ENCODE data around the gene PAPLN.
"Not testable (repeated sequence)": the region's sequence is repeated elsewhere in the genome, so short reads cannot be mapped to it uniquely, and the experiment has no call there.

PAPLN gene

GRCh38 chr14:73237219-73237785 is at the start of gene PAPLN:
Gene PAPLN, plus strand, starts transcription at chr14:73237506. Its CDS starts 2,273 bp downstream, at chr14:73239779.
- Histone ChIP-seq H3K27me3 (peaks cover 99% of the 10 kb centered on the region), H3K4me3 (peak within 1 kb of the TSS; percentile 58), H3K27ac (no peak within 1 kb of the TSS), H3K9me3 (no peaks in the 10 kb centered on the region), H3K4me1 (peaks cover 61% of the 10 kb centered on the region), H4K20me1 (peaks cover 64% of the 10 kb centered on the region), H3K36me3 (no peaks in the 10 kb centered on the region), H3K4me2 (peak within 1 kb of the TSS; percentile 76), H3K9ac (no peak within 1 kb of the TSS; the same call in 1 of the 2 replicates)
- no peak for TF ChIP-seq Cebpa-rat (IDR thresholded peaks at IDR 0.05)

- no peaks in the 10 kb centered on the region for H3K27me3 ChIP-seq
- H4K20me1 ChIP-seq = no peaks in the 10 kb centered on the region
- H3K4me3 ChIP-seq = no peak overlapping the region
- peaks cover 73% of the 10 kb centered on the region for H3K36me3 ChIP-seq
- no peaks in the 10 kb centered on the region for H3K4me1 ChIP-seq
- no peak overlapping the region for H3K9ac ChIP-seq
- H3K4me2 ChIP-seq = no peak overlapping the region
- no peaks in the 10 kb centered on the region for H3K9me3 ChIP-seq
- H3K27ac ChIP-seq = no peak overlapping the region
- TF ChIP-seq Cebpa-rat (IDR thresholded peaks at IDR 0.05) = no peak
These were observed 48.8 kb upstream of the PAPLN start for GRCh38 chr14:73188501-73188911.

GRCh38 chr14:73189651-73190050 is 47.7 kb upstream of the PAPLN start:
- Histone ChIP-seq H3K4me3 (no peak overlapping the region), H3K4me1 (no peaks in the 10 kb centered on the region), H4K20me1 (no peaks in the 10 kb centered on the region), H3K4me2 (no peak overlapping the region), H3K9ac (no peak overlapping the region), H3K36me3 (peaks cover 84% of the 10 kb centered on the region), H3K27me3 (no peaks in the 10 kb centered on the region), H3K9me3 (no peaks in the 10 kb centered on the region), H3K27ac (no peak overlapping the region)
- TF ChIP-seq Cebpa-rat (IDR thresholded peaks at IDR 0.05) = no peak

DNA sequence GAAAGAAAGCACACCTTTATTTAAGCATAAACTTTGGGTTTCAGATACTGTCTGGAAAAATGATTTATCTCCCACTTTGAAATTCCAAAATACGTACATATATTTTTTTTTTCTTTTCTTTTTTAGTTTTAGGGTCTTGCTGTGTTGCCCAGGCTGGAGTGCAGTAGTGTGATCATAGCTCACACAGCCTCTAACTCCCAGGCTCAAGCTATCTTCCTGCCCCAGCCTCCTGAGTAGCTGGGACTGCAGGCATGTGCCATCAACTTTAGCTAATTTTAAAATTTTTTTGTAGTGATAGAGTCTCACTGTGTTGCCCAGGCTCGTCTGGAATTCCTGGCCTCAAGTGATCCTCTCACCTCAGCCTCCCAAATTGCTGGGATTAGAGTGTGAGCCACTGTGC is 45.9 kb upstream of the PAPLN start:
- Histone ChIP-seq H4K20me1 (no peaks in the 10 kb centered on the region), H3K9me3 (no peaks in the 10 kb centered on the region), H3K9ac (no peak overlapping the region), H3K4me3 (no peak overlapping the region), H3K4me1 (no peaks in the 10 kb centered on the region), H3K36me3 (peaks cover 87% of the 10 kb centered on the region), H3K27me3 (no peaks in the 10 kb centered on the region), H3K27ac (no peak overlapping the region), H3K4me2 (no peak overlapping the region)
- no peak for TF ChIP-seq Cebpa-rat (IDR thresholded peaks at IDR 0.05)

- not testable (repeated sequence) for H3K9ac ChIP-seq, H4K20me1 ChIP-seq, H3K4me1 ChIP-seq, H3K27ac ChIP-seq, H3K27me3 ChIP-seq, H3K4me3 ChIP-seq, H3K9me3 ChIP-seq, H3K4me2 ChIP-seq
- peaks cover 87% of the 10 kb centered on the region for H3K36me3 ChIP-seq
These were observed 43.0 kb upstream of the PAPLN start for GRCh38 chr14:73194306-73194705.

DNA sequence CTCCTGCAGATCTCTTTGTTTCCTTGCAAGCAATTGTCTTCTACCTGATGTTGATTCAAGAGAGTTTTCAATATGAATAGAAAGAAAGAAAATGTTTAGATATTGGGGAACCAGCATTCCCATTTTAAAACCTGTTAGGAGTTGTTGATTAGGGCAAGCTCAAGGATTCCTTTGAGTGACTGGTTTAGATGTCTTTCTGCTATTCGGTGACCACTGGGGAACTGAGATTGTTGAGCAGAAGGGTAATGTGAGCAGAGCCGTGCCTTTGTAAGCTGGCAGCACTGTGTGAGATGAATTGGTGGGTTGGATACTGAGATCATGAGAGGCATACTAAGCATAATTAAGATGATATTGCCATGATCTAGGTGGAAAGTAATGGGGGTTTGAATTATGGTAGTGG is 39.1 kb upstream of the PAPLN start:
- no peaks in the 10 kb centered on the region for H3K27me3 ChIP-seq
- TF ChIP-seq Cebpa-rat (IDR thresholded peaks at IDR 0.05) = no peak
- H4K20me1 ChIP-seq = no peaks in the 10 kb centered on the region
- no peak overlapping the region for H3K4me2 ChIP-seq
- peaks cover 87% of the 10 kb centered on the region for H3K36me3 ChIP-seq
- H3K4me1 ChIP-seq = no peaks in the 10 kb centered on the region
- H3K27ac ChIP-seq = no peak overlapping the region
- no peak overlapping the region for H3K4me3 ChIP-seq
- no peak overlapping the region for H3K9ac ChIP-seq
- H3K9me3 ChIP-seq = no peaks in the 10 kb centered on the region

GRCh38 chr14:73203527-73203926 is 33.8 kb upstream of the PAPLN start:
- peaks cover 19% of the 10 kb centered on the region for H3K9me3 ChIP-seq
- no peaks in the 10 kb centered on the region for H3K4me1 ChIP-seq
- H3K27me3 ChIP-seq = no peaks in the 10 kb centered on the region
- no peak overlapping the region for H3K9ac ChIP-seq
- no peak overlapping the region for H3K27ac ChIP-seq
- H4K20me1 ChIP-seq = no peaks in the 10 kb centered on the region
- no peak for TF ChIP-seq Cebpa-rat (IDR thresholded peaks at IDR 0.05)
- peaks cover 91% of the 10 kb centered on the region for H3K36me3 ChIP-seq
- no peak overlapping the region for H3K4me3 ChIP-seq
- H3K4me2 ChIP-seq = no peak overlapping the region

GRCh38 chr14:73207615-73208014 is 29.7 kb upstream of the PAPLN start:
- Histone ChIP-seq H4K20me1 (no peaks in the 10 kb centered on the region), H3K27me3 (no peaks in the 10 kb centered on the region), H3K9ac (no peak overlapping the region), H3K4me3 (0 out of 2 replicates have a peak overlapping the region, but pooled peaks have one; percentile 3), H3K4me1 (no peaks in the 10 kb centered on the region), H3K27ac (no peak overlapping the region), H3K36me3 (peaks cover 87% of the 10 kb centered on the region), H3K9me3 (peaks cover 26% of the 10 kb centered on the region), H3K4me2 (no peak overlapping the region)
- TF ChIP-seq Cebpa-rat (IDR thresholded peaks at IDR 0.05) = no peak

DNA sequence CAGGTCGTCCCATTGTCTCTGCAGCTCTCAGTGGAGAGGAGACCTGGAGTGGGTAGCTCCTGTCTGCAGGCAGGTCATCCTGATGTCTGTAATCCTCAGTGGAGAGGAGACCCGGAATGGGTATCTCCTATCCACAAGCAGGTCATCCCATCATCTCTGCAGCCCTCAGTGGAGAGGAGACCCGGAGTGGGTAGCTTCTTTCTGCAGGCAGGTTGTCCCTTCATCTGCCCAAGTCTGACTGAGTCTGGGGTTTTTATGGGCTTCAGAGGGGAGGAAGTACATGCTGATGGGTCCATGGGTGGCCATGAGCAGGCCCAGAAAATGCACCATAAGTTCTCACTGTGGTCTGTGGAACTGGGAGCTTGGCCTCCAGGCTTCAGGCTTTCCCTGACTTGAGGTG is 28.9 kb upstream of the PAPLN start:
- Histone ChIP-seq H3K4me1 (no peaks in the 10 kb centered on the region), H3K27ac (no peak overlapping the region), H3K9me3 (peaks cover 26% of the 10 kb centered on the region), H3K27me3 (no peaks in the 10 kb centered on the region), H3K4me2 (no peak overlapping the region), H4K20me1 (no peaks in the 10 kb centered on the region), H3K4me3 (peak overlapping the region; percentile 11; the same call in 1 of the 2 replicates), H3K9ac (no peak overlapping the region), H3K36me3 (peaks cover 88% of the 10 kb centered on the region)
- TF ChIP-seq Cebpa-rat (IDR thresholded peaks at IDR 0.05) = no peak

DNA sequence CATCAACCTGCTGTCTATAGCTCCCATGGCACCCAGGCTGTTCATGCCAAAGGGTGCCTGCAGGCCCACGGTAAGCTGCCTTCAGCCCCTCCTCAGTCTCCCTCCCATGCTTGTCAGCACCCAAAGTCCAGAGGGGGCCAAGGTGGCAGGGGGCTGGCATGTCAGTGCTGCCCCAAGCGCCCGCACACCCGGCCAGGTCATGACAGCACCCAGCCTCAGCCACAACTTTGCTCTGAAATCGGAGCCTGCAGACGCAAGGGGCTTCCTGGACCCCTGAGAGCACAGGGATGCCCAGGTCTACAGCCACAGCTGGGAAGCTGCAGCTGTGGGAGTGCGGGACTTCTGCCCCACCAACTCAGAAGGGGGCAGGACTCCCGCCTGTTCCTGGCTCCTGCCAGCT is 28.5 kb upstream of the PAPLN start:
- H3K4me3 ChIP-seq = peak overlapping the region; percentile 11; the same call in 1 of the 2 replicates
- H3K27me3 ChIP-seq = no peaks in the 10 kb centered on the region
- no peaks in the 10 kb centered on the region for H3K4me1 ChIP-seq
- H3K9ac ChIP-seq = no peak overlapping the region
- H3K9me3 ChIP-seq = peaks cover 26% of the 10 kb centered on the region
- TF ChIP-seq Cebpa-rat (IDR thresholded peaks at IDR 0.05) = no peak
- H4K20me1 ChIP-seq = no peaks in the 10 kb centered on the region
- peaks cover 90% of the 10 kb centered on the region for H3K36me3 ChIP-seq
- no peak overlapping the region for H3K4me2 ChIP-seq
- H3K27ac ChIP-seq = no peak overlapping the region

DNA sequence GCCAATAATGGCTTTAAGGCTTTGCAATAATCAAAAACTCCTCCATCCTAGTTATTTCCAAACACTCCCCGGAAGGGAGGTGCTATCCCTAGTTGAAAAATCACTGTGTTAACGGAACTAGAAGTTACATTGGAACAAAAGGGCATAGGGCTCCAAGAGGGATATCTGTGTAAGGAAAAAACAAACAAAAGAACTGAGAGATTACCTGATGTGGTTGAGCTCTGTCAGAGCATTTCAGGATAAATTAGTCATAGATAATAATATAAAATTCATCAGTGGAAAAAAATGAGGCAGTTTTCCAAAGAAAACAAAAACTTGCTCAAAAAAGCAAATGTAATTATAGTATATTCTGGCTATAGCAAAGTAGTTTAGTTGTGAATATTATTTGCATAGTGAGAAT is 27.4 kb upstream of the PAPLN start:
- Histone ChIP-seq H3K4me2 (no peak overlapping the region), H3K27me3 (no peaks in the 10 kb centered on the region), H3K27ac (no peak overlapping the region), H3K4me3 (no peak overlapping the region), H3K4me1 (no peaks in the 10 kb centered on the region), H4K20me1 (no peaks in the 10 kb centered on the region), H3K36me3 (peaks cover 91% of the 10 kb centered on the region), H3K9me3 (peaks cover 26% of the 10 kb centered on the region), H3K9ac (no peak overlapping the region)
- no peak for TF ChIP-seq Cebpa-rat (IDR thresholded peaks at IDR 0.05)
